Right ventricle myocardium superior (tissue), 1 donor: ENCODE data around the gene TNRC6A. TPM values are rescaled to one million over a fixed set of nuclear protein-coding genes. Genes with fewer than 3 reads are reported as not detected.
"Not testable (repeated sequence)": the region's sequence is repeated elsewhere in the genome, so short reads cannot be mapped to it uniquely, and the experiment has no call there.

Source experiments
- ATAC-seq: fragments of 200-7000 bp; cut with Tn5 transposase; one replicate; pipeline ENCODE4 v1.9.1; 2020; ENCODE audit warnings: mild to moderate bottlenecking; ENCODE audit not compliant: poor library complexity
- DNase-seq: peaks from one replicate; pipeline ENCODE4 v3.0.0-alpha.2; 2020
- intact Hi-C: fragments of 100-400 bp; cut with DNase I; formaldehyde crosslinking; loops from one replicate; pipeline ENCODE4 v1.11.2; 2022
- total RNA-seq: library from RNA; stranded (reverse); fragmentation: NEBNext Ultra II Directional; extraction: Animal tissue kit (Norgen Biotek cat#: 25700); gene quantifications from one replicate; pipeline ENCODE4 v1.2.1, GENCODE V29; 2021
- donor health status: DM: no; HTN: yes; CAD: no; lungs with severe emphysema.

TNRC6A gene
- total RNA-seq, 1 donor from 2014 or later: 35.6 TPM

GRCh38 chr16:24749310-24749709 lies 19.9 kb downstream of the TNRC6A start:
- intact Hi-C loops: no loop called here

GRCh38 chr16:24749872-24750271 lies 20.4 kb downstream of the TNRC6A start:
- ATAC-seq, DNase-seq, intact Hi-C loops: not testable (repeated sequence)

More at GRCh38 chr16:24749310-24749709, 19.9 kb downstream of the TNRC6A start:
- no peak for DNase-seq
- no peak for ATAC-seq

- DNase-seq: no peak
- intact Hi-C loops: no loop called here
- no peak for ATAC-seq
These were observed 23.5 kb downstream of the TNRC6A start for GRCh38 chr16:24753000-24753399.

GRCh38 chr16:24753437-24753836 lies 24.0 kb downstream of the TNRC6A start:
- intact Hi-C loops: no loop called here
- no peak for DNase-seq
- ATAC-seq: no peak

- no peak for ATAC-seq
- intact Hi-C loops: no loop called here
- no peak for DNase-seq
These were observed 25.1 kb downstream of the TNRC6A start for GRCh38 chr16:24754543-24754942.

GRCh38 chr16:24755201-24755874 lies 25.9 kb downstream of the TNRC6A start:
- DNase-seq (no peak), ATAC-seq (peak; percentile 9)
- intact Hi-C loops: no loop called here

- DNase-seq: no peak
- intact Hi-C loops: no loop called here
- no peak for ATAC-seq
These were observed 28.9 kb downstream of the TNRC6A start for GRCh38 chr16:24758373-24758772.

GRCh38 chr16:24759006-24759405 lies 29.6 kb downstream of the TNRC6A start:
- ATAC-seq: no peak
- DNase-seq: no peak
- intact Hi-C loops: no loop called here

GRCh38 chr16:24761526-24761925 lies 32.1 kb downstream of the TNRC6A start:
- ATAC-seq: no peak
- DNase-seq: no peak
- intact Hi-C loops: no loop called here

GRCh38 chr16:24764916-24765315 lies 35.5 kb downstream of the TNRC6A start:
- ATAC-seq: no peak
- DNase-seq: no peak
- intact Hi-C loops: no loop called here

GRCh38 chr16:24766057-24766456 lies 36.6 kb downstream of the TNRC6A start:
- DNase-seq (no peak), ATAC-seq (no peak)
- intact Hi-C loops: no loop called here

- ATAC-seq (no peak), DNase-seq (no peak)
- intact Hi-C loops: no loop called here
These were observed 40.4 kb downstream of the TNRC6A start for GRCh38 chr16:24769806-24770205.

- DNase-seq: no peak
- no peak for ATAC-seq
- intact Hi-C loops: no loop called here
These were observed 41.8 kb downstream of the TNRC6A start for GRCh38 chr16:24771132-24771778.

- ATAC-seq: no peak
- intact Hi-C loops: no loop called here
These were observed 42.3 kb downstream of the TNRC6A start for GRCh38 chr16:24771779-24772157.

GRCh38 chr16:24773771-24774427 lies 44.4 kb downstream of the TNRC6A start:
- DNase-seq (no peak), ATAC-seq (no peak)

More at GRCh38 chr16:24771779-24772157, 42.3 kb downstream of the TNRC6A start:
- no peak for DNase-seq

GRCh38 chr16:24774510-24774909 lies 45.1 kb downstream of the TNRC6A start:
- ATAC-seq: no peak
- intact Hi-C loops: no loop called here
- DNase-seq: no peak

More at GRCh38 chr16:24773771-24774427, 44.4 kb downstream of the TNRC6A start:
- intact Hi-C loops: no loop called here

GRCh38 chr16:24775455-24775854 lies 46.0 kb downstream of the TNRC6A start:
- ATAC-seq (peak; percentile 56), DNase-seq (no peak)
- intact Hi-C loops: no loop called here

GRCh38 chr16:24776501-24777220 lies 47.2 kb downstream of the TNRC6A start:
- DNase-seq (peak; percentile 66), ATAC-seq (peak; percentile 89)
- intact Hi-C loops: loop anchor here (2.0 kb wide), 1 partner anchor 46 kb away; no protein-coding TSS in a partner anchor

GRCh38 chr16:24778671-24779070 lies 49.2 kb downstream of the TNRC6A start:
- DNase-seq (no peak), ATAC-seq (no peak)
- intact Hi-C loops: no loop called here
